HepG2 (cell line): Measurements from ENCODE around the gene BAIAP2L2. TPM values are rescaled to one million over a fixed set of nuclear protein-coding genes. Genes with fewer than 3 reads are reported as not detected.

ENCODE experiments used
- ATAC-seq: fragments of 200-7000 bp; cut with Tn5 transposase; 3 replicates; pipeline ENCODE4 v1.9.1; 2020; ENCODE audit warnings: mild to moderate bottlenecking, moderate library complexity
- BruUV-seq: library from RNA; stranded (reverse); fragments of 400-500 nt; replicated peaks from 2 replicates; lab custom pipeline; 2021; lab: Mats Ljungman, UMichigan
- CTCF ChIA-PET: fragments of 300-600 bp; formaldehyde crosslinking; extraction: SDS; loops from one replicate; lab custom pipeline; 2021; ENCODE audit warnings: low total read pairs, inconsistent platforms, low intra/inter-chr PET ratio; lab: Yijun Ruan, JAX
- POLR2A ChIA-PET: fragments of 350-600 bp; sonication (Branson Sonifier 250); formaldehyde crosslinking; loops from one replicate; lab custom pipeline; 2020; ENCODE audit warnings: antibody characterized with exemption, inconsistent platforms; lab: Yijun Ruan, JAX
- DNase-seq: peaks from one replicate; pipeline ENCODE4 v3.0.0-alpha.2; 2015; ENCODE audit warnings: low spot score
- FAIRE-seq: peaks from 3 replicates; lab custom pipeline; 2011; peaks lifted over from hg19 to GRCh38; lab: Jason Lieb, UNC
- H2AFZ ChIP-seq: one replicate; pipeline ENCODE4 v1.6.1; 2011; ENCODE audit warnings: low read length, inconsistent platforms
- H3K27ac ChIP-seq: fragments of 300-600 bp; 3 replicates; pipeline ENCODE4 v1.8.0; 2011; ENCODE audit warnings: mixed run types, mild to moderate bottlenecking, mixed read lengths, low read length, inconsistent platforms; ENCODE audit not compliant: insufficient read depth; ENCODE audit errors: extremely low read length
- H3K27me3 ChIP-seq, 2 experiments: fragments of 200-600 bp in 1 of 2; 2 replicates in 1 of 2; 3 replicates in 1 of 2; pipeline versions ENCODE4 v1.6.0 to v1.8.0; 2011; ENCODE audit warnings: low read length in 2 of 2, mild to moderate bottlenecking in 2 of 2, moderate library complexity in 2 of 2, inconsistent platforms in 1 of 2; ENCODE audit not compliant: insufficient read depth in 2 of 2, control insufficient read depth in 1 of 2
- H3K36me3 ChIP-seq, 2 experiments: fragments of 200-600 bp in 1 of 2; replicated peaks in 1 of 2; 2 replicates in 1 of 2; 3 replicates in 1 of 2; pipeline versions ENCODE4 v1.5.1 to v1.8.0; 2011; ENCODE audit warnings: low read length in 2 of 2, inconsistent platforms in 1 of 2; ENCODE audit not compliant: insufficient read depth in 2 of 2, control insufficient read depth in 1 of 2
- H3K4me1 ChIP-seq: 2 replicates; pipeline ENCODE4 v1.5.1; 2012; ENCODE audit warnings: low read length, inconsistent platforms; ENCODE audit not compliant: insufficient read depth
- H3K4me2 ChIP-seq: 2 replicates; pipeline ENCODE4 v1.6.0; 2011; ENCODE audit warnings: low read depth, low read length, inconsistent platforms
- H3K4me3 ChIP-seq, 3 experiments: fragments of 200-600 bp in 1 of 3; sonication (generic), shearing (Covaris generic) in 1 of 3; replicated peaks in 1 of 3; 2 replicates each; pipeline ENCODE4 v1.5.1; 2011 to 2016; ENCODE audit warnings: low read length in 3 of 3, inconsistent platforms in 2 of 3, low read depth in 2 of 3, mild to moderate bottlenecking in 2 of 3, control low read depth in 1 of 3, mixed read lengths in 1 of 3; ENCODE audit not compliant: insufficient read depth in 1 of 3
- H3K79me2 ChIP-seq: one replicate; pipeline ENCODE4 v1.6.1; 2011; ENCODE audit warnings: low read length, inconsistent platforms; ENCODE audit not compliant: insufficient read depth
- H3K9ac ChIP-seq: 2 replicates; pipeline ENCODE4 v1.6.0; 2011; ENCODE audit warnings: mild to moderate bottlenecking, low read depth, low read length, inconsistent platforms; ENCODE audit not compliant: insufficient read depth
- H3K9me3 ChIP-seq: 2 replicates; pipeline ENCODE4 v1.5.1; 2012; ENCODE audit warnings: mild to moderate bottlenecking, low read length
- H4K20me1 ChIP-seq: 2 replicates; pipeline ENCODE4 v1.6.0; 2011; ENCODE audit warnings: inconsistent platforms, mild to moderate bottlenecking, low read length, moderate library complexity; ENCODE audit not compliant: insufficient read depth
- ATF7-NPFF ChIP-seq: sonication (generic); formaldehyde crosslinking; IDR thresholded peaks from 2 replicates; pipeline ENCODE4 v1.8.1; 2023; ENCODE audit warnings: mild to moderate bottlenecking, low read depth, missing genetic modification reagents, moderate library complexity
- CAMTA2 ChIP-seq: sonication (generic); formaldehyde crosslinking; IDR thresholded peaks from 2 replicates; pipeline ENCODE4 v1.4.0; 2020; ENCODE audit warnings: mild to moderate bottlenecking, missing genetic modification reagents, borderline replicate concordance
- HOXA9 ChIP-seq: sonication (generic); formaldehyde crosslinking; IDR thresholded peaks from 2 replicates; pipeline ENCODE4 v1.8.1; 2022; ENCODE audit warnings: missing genetic modification reagents, mild to moderate bottlenecking, moderate library complexity, borderline replicate concordance
- KLF6 ChIP-seq: IDR thresholded peaks from 2 replicates; pipeline ENCODE4 v1.8.0; 2016; ENCODE audit warnings: missing biosample characterization, missing genetic modification reagents
- MYC ChIP-seq: sonication (generic); formaldehyde crosslinking; IDR thresholded peaks from 2 replicates; pipeline ENCODE4 v1.9.0; 2021; ENCODE audit warnings: missing genetic modification reagents, borderline replicate concordance
- RFXAP ChIP-seq: sonication (generic); formaldehyde crosslinking; IDR thresholded peaks from 2 replicates; pipeline ENCODE4 v1.4.0; 2020; ENCODE audit warnings: missing genetic modification reagents, borderline replicate concordance
- SIN3B ChIP-seq: fragments of 150-350 bp; IDR thresholded peaks from 2 replicates; pipeline ENCODE4 v1.6.1; 2014; ENCODE audit warnings: low read length
- SMAD1 ChIP-seq: sonication (generic); formaldehyde crosslinking; IDR thresholded peaks from 2 replicates; pipeline ENCODE4 v1.4.0; 2020; ENCODE audit warnings: missing genetic modification reagents, low read depth, mild to moderate bottlenecking, borderline replicate concordance
- SNRNP70 ChIP-seq: fragments of 200-400 bp; formaldehyde crosslinking; IDR thresholded peaks from 2 replicates; pipeline ENCODE4 v1.6.1; 2017; ENCODE audit warnings: mild to moderate bottlenecking, low read depth, low read length, moderate library complexity
- TRIM24 ChIP-seq: sonication (generic); formaldehyde crosslinking; IDR thresholded peaks from 2 replicates; pipeline ENCODE4 v1.8.0; 2022; ENCODE audit warnings: mild to moderate bottlenecking, missing genetic modification reagents
- ZNF547 ChIP-seq: sonication (generic); formaldehyde crosslinking; IDR thresholded peaks from 2 replicates; pipeline ENCODE4 v1.5.1; 2020; ENCODE audit warnings: mild to moderate bottlenecking, missing genetic modification reagents
- ZNF616 ChIP-seq: sonication (generic); formaldehyde crosslinking; IDR thresholded peaks from 2 replicates; pipeline ENCODE4 v1.5.0; 2020; ENCODE audit warnings: low read depth, mild to moderate bottlenecking, missing genetic modification reagents
- ZSCAN20 ChIP-seq: sonication (generic); formaldehyde crosslinking; IDR thresholded peaks from 2 replicates; pipeline ENCODE4 v1.4.0; 2020; ENCODE audit warnings: missing genetic modification reagents, mild to moderate bottlenecking, borderline replicate concordance
- WGBS: methylation state at CpG from one replicate; pipeline ENCODE4 v1.1.6; 2017; ENCODE audit warnings: low lambda C conversion rate; 5-methylcytosine and 5-hydroxymethylcytosine counted together
- in situ Hi-C: cut with HindIII; loops from 2 replicates; pipeline ENCODE4 v1.10.0; 2017; ENCODE audit warnings: low pct_unique_long_range_greater_than_20kb; ENCODE audit not compliant: extremely low pct_ligation_motif_present
- intact Hi-C: fragments of 100-400 bp; cut with micrococcal nuclease; formaldehyde crosslinking; loops from one replicate; pipeline ENCODE4 v1.10.0; 2022; ENCODE audit not compliant: unreplicated experiment
- polyA plus RNA-seq, 8 experiments: library from polyadenylated mRNA; depleted of rRNA in 3 of 8; stranded (reverse) in 7 of 8; unstranded in 1 of 8; fragments of >200 nt; fragmentation: Illumina TruSeq in 4 of 8; extraction: Trizol in 4 of 8; gene quantifications; 2 replicates each; pipeline versions ENCODE4 v1.2.1 to v1.2.3, GENCODE V29; 2011 to 2016; ENCODE audit warnings: low read depth in 4 of 8, missing spikeins in 1 of 8, mixed read lengths in 1 of 8; ENCODE audit not compliant: insufficient read depth in 1 of 8
- total RNA-seq, 5 experiments: library from RNA; depleted of rRNA; stranded (reverse); fragments of >200 nt; fragmentation: Illumina TruSeq; extraction: Trizol; gene quantifications; 2 replicates each; pipeline ENCODE4 v1.2.3, GENCODE V29; 2016; ENCODE audit warnings: low read depth in 1 of 5
- TF ChIP-seq, protein P1 (sequence below): IDR thresholded peaks from 2 replicates; pipeline ENCODE4 v1.6.1; 2012; ENCODE audit warnings: low read depth, low read length, improper control_type of control experiment
- TF ChIP-seq, protein P2 (sequence below), 2 experiments: sonication (generic) in 1 of 2; formaldehyde crosslinking in 1 of 2; IDR thresholded peaks; 2 replicates each; pipeline versions ENCODE4 v1.4.0 to v1.6.1; 2018 to 2020; ENCODE audit warnings: missing genetic modification reagents in 2 of 2, borderline replicate concordance in 1 of 2, low read depth in 1 of 2, mild to moderate bottlenecking in 1 of 2, missing biosample characterization in 1 of 2
- TF ChIP-seq, protein P3 (sequence below): sonication (generic); formaldehyde crosslinking; IDR thresholded peaks from 2 replicates; pipeline ENCODE4 v1.9.0; 2021; ENCODE audit warnings: missing genetic modification reagents, mild to moderate bottlenecking, borderline replicate concordance
- TF ChIP-seq, protein P4 (sequence below): sonication (generic); formaldehyde crosslinking; conservative IDR thresholded peaks from 2 replicates; pipeline ENCODE4 v1.8.0; 2022; ENCODE audit warnings: missing genetic modification reagents
- TF ChIP-seq, protein P5 (sequence below): sonication (generic); formaldehyde crosslinking; IDR thresholded peaks from 2 replicates; pipeline ENCODE4 v1.8.0; 2022; ENCODE audit warnings: missing genetic modification reagents, low read depth, mild to moderate bottlenecking, borderline replicate concordance

BAIAP2L2 gene
- total and polyA plus RNA-seq, 2 of the 13 experiments (the other 11 are each of a cell fraction or from before 2014, with no cell fraction given): 4.4 to 7.5 TPM

DNA sequence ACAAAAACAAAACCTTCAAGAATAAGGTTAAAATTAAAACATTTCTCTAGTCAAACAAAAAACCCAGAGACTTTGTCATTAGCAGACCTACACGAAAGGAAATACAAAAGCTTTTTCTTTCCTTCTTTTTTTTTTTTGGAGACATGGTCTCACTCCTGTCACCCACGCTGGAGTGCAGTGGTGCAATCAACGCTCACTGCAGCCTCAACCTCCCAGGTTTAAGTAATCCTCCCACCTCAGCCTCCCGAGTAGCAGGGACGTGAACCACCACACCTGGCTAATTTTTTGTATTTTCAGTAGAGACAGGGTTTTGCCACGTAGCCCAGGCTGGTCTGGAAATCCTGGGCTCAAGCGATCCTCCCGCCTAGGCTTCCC lies 40.6 kb upstream of the BAIAP2L2 start:
- Histone ChIP-seq H3K27ac (no peak overlapping the region), H3K4me3 (no peak overlapping the region), H4K20me1 (no peaks in the 10 kb centered on the region), H3K9ac (no peak overlapping the region), H3K36me3 (no peaks in the 10 kb centered on the region), H3K4me2 (no peak overlapping the region), H2AFZ (no peak overlapping the region), H3K4me1 (peaks cover 30% of the 10 kb centered on the region), H3K79me2 (no peaks in the 10 kb centered on the region), H3K9me3 (no peaks in the 10 kb centered on the region), H3K27me3 (no peaks in the 10 kb centered on the region)
- no peak for DNase-seq
- POLR2A ChIA-PET: interaction anchor here (2.6 kb wide), 1 partner anchor 13 kb away, joined by 6 read pairs; no protein-coding TSS in a partner anchor
- intact Hi-C loops: no loop called here
- no peak for FAIRE-seq
- in situ Hi-C loops: no loop called here
- no TSS peak for BruUV-seq
- WGBS: 93% methylated on average over 8 of the region's 8 CpGs
- no peak for ATAC-seq
- CTCF ChIA-PET: no interaction called here
- TF ChIP-seq ZNF547 (CRISPR knock-in tag) (no peak), SIN3B (no peak), MYC (CRISPR knock-in tag) (no peak), ZNF616 (CRISPR knock-in tag) (no peak), SNRNP70 (no peak), TRIM24 (CRISPR knock-in tag) (no peak), SMAD1 (CRISPR knock-in tag) (no peak), RFXAP (CRISPR knock-in tag) (no peak), ATF7-NPFF (CRISPR knock-in tag) (no peak), CAMTA2 (CRISPR knock-in tag) (no peak), HOXA9 (CRISPR knock-in tag) (no peak), ZSCAN20 (CRISPR knock-in tag) (no peak), KLF6 (CRISPR knock-in tag) (no peak)
- TF ChIP-seq, protein P1, sequence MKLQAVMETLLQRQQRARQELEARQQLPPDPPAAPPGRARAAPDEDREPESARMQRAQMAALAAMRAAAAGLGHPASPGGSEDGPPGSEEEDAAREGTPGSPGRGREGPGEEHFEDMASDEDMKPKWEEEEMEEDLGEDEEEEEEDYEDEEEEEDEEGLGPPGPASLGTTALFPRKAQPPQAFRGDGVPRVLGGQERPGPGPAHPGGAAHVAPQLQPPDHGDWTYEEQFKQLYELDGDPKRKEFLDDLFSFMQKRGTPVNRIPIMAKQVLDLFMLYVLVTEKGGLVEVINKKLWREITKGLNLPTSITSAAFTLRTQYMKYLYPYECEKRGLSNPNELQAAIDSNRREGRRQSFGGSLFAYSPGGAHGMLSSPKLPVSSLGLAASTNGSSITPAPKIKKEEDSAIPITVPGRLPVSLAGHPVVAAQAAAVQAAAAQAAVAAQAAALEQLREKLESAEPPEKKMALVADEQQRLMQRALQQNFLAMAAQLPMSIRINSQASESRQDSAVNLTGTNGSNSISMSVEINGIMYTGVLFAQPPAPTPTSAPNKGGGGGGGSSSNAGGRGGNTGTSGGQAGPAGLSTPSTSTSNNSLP: no peak
- TF ChIP-seq, protein P2, sequence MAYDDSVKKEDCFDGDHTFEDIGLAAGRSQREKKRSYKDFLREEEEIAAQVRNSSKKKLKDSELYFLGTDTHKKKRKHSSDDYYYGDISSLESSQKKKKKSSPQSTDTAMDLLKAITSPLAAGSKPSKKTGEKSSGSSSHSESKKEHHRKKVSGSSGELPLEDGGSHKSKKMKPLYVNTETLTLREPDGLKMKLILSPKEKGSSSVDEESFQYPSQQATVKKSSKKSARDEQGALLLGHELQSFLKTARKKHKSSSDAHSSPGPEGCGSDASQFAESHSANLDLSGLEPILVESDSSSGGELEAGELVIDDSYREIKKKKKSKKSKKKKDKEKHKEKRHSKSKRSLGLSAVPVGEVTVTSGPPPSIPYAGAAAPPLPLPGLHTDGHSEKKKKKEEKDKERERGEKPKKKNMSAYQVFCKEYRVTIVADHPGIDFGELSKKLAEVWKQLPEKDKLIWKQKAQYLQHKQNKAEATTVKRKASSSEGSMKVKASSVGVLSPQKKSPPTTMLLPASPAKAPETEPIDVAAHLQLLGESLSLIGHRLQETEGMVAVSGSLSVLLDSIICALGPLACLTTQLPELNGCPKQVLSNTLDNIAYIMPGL (CRISPR knock-in tag; IDR thresholded peaks at IDR 0.05; ENCODE audit: borderline replicate concordance in 1 of 2, low read depth in 1 of 2): no peak
- TF ChIP-seq, protein P3, sequence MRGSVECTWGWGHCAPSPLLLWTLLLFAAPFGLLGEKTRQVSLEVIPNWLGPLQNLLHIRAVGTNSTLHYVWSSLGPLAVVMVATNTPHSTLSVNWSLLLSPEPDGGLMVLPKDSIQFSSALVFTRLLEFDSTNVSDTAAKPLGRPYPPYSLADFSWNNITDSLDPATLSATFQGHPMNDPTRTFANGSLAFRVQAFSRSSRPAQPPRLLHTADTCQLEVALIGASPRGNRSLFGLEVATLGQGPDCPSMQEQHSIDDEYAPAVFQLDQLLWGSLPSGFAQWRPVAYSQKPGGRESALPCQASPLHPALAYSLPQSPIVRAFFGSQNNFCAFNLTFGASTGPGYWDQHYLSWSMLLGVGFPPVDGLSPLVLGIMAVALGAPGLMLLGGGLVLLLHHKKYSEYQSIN (CRISPR knock-in tag): no peak
- TF ChIP-seq, protein P4, sequence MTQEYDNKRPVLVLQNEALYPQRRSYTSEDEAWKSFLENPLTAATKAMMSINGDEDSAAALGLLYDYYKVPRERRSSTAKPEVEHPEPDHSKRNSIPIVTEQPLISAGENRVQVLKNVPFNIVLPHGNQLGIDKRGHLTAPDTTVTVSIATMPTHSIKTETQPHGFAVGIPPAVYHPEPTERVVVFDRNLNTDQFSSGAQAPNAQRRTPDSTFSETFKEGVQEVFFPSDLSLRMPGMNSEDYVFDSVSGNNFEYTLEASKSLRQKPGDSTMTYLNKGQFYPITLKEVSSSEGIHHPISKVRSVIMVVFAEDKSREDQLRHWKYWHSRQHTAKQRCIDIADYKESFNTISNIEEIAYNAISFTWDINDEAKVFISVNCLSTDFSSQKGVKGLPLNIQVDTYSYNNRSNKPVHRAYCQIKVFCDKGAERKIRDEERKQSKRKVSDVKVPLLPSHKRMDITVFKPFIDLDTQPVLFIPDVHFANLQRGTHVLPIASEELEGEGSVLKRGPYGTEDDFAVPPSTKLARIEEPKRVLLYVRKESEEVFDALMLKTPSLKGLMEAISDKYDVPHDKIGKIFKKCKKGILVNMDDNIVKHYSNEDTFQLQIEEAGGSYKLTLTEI (CRISPR knock-in tag): no peak
- TF ChIP-seq, protein P5, sequence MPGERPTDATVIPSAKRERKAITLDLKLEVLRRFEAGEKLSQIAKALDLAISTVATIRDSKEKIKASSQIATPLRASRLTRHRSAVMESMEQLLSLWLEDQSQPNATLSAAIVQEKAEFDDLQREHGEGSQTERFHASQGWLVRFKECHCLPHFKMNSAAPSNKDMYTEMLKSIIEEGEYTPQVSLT (CRISPR knock-in tag): no peak
